Measurements from ENCODE around the gene SLC22A23. TPM values are rescaled to one million over a fixed set of nuclear protein-coding genes. Genes with fewer than 3 reads are reported as not detected.

SLC22A23 gene
- total RNA-seq, 1 donor from 2014 or later = 0.95 TPM

- intact Hi-C loops (cut with micrococcal nuclease) = no loop called here
- POLR2A ChIA-PET = no interaction called here
- no peak for TF ChIP-seq CTCF (IDR thresholded peaks at IDR 0.05)
- peaks cover 16% of the 10 kb centered on the region for H3K27me3 Mint-ChIP-seq
- CTCF ChIA-PET = no interaction called here
- no peaks in the 10 kb centered on the region for H3K36me3 Mint-ChIP-seq (ENCODE audit: low read depth)
- no peak overlapping the region for H3K4me3 Mint-ChIP-seq
- DNase-seq (no peak), ATAC-seq (ENCODE audit: low read depth) (no peak)
- no peak overlapping the region for H3K27ac Mint-ChIP-seq
- H3K9me3 Mint-ChIP-seq = peaks cover under 1% of the 10 kb centered on the region
- H3K4me1 Mint-ChIP-seq = no peaks in the 10 kb centered on the region
Observed at GRCh38 chr6:3297006-3297405, 159.8 kb downstream of the SLC22A23 start.

- Mint-ChIP-seq H3K27me3 (peaks cover 14% of the 10 kb centered on the region), H3K4me3 (no peak overlapping the region), H3K36me3 (ENCODE audit: low read depth) (no peaks in the 10 kb centered on the region), H3K4me1 (no peaks in the 10 kb centered on the region), H3K27ac (no peak overlapping the region), H3K9me3 (no peaks in the 10 kb centered on the region)
- intact Hi-C loops (cut with micrococcal nuclease) = no loop called here
- DNase-seq (no peak), ATAC-seq (ENCODE audit: low read depth) (no peak)
- ChIA-PET CTCF (interaction anchor here (1.0 kb wide), 1 partner anchor 436 kb away, joined by 4 read pairs; no protein-coding TSS in a partner anchor), POLR2A (no interaction called here)
- TF ChIP-seq CTCF (IDR thresholded peaks at IDR 0.05) = no peak
Observed at GRCh38 chr6:3296537-3296936, 160.3 kb downstream of the SLC22A23 start.

GRCh38 chr6:3296078-3296477 lies 160.8 kb downstream of the SLC22A23 start:
- no peak overlapping the region for H3K27ac Mint-ChIP-seq
- no peaks in the 10 kb centered on the region for H3K36me3 Mint-ChIP-seq (ENCODE audit: low read depth)
- DNase-seq = no peak
- intact Hi-C loops (cut with micrococcal nuclease) = no loop called here
- H3K9me3 Mint-ChIP-seq = no peaks in the 10 kb centered on the region
- ChIA-PET POLR2A (no interaction called here), CTCF (interaction anchor here (1.0 kb wide), 1 partner anchor 436 kb away, joined by 4 read pairs; no protein-coding TSS in a partner anchor)
- ATAC-seq (ENCODE audit: low read depth) = no peak
- H3K4me1 Mint-ChIP-seq = no peaks in the 10 kb centered on the region
- peaks cover 14% of the 10 kb centered on the region for H3K27me3 Mint-ChIP-seq
- H3K4me3 Mint-ChIP-seq = no peak overlapping the region
- no peak for TF ChIP-seq CTCF (IDR thresholded peaks at IDR 0.05)

GRCh38 chr6:3294921-3295871 lies 161.7 kb downstream of the SLC22A23 start:
- H3K4me1 Mint-ChIP-seq = no peaks in the 10 kb centered on the region
- peaks cover 9% of the 10 kb centered on the region for H3K27me3 Mint-ChIP-seq
- DNase-seq = no peak
- H3K4me3 Mint-ChIP-seq = no peak overlapping the region
- ChIA-PET POLR2A (no interaction called here), CTCF (no interaction called here)
- TF ChIP-seq CTCF (IDR thresholded peaks at IDR 0.05) = no peak
- no peaks in the 10 kb centered on the region for H3K36me3 Mint-ChIP-seq (ENCODE audit: low read depth)
- no peak for ATAC-seq (ENCODE audit: low read depth)
- no peaks in the 10 kb centered on the region for H3K9me3 Mint-ChIP-seq
- H3K27ac Mint-ChIP-seq = no peak overlapping the region
- intact Hi-C loops (cut with micrococcal nuclease) = no loop called here

- Mint-ChIP-seq H3K4me1 (no peaks in the 10 kb centered on the region), H3K36me3 (ENCODE audit: low read depth) (no peaks in the 10 kb centered on the region), H3K4me3 (no peak overlapping the region), H3K9me3 (no peaks in the 10 kb centered on the region), H3K27me3 (peaks cover 9% of the 10 kb centered on the region), H3K27ac (no peak overlapping the region)
- intact Hi-C loops (cut with micrococcal nuclease) = no loop called here
- TF ChIP-seq CTCF (IDR thresholded peaks at IDR 0.05) = no peak
- DNase-seq (no peak), ATAC-seq (ENCODE audit: low read depth) (no peak)
- POLR2A ChIA-PET = no interaction called here
- CTCF ChIA-PET = no interaction called here
Observed at GRCh38 chr6:3294396-3294795, 162.5 kb downstream of the SLC22A23 start.

Data from activated B cell treated with CpG ODN at 0.5 μM for 24 hours (primary cell).